Neural cell (in vitro differentiated cells): ENCODE data around the gene NT5C.

Source experiments
- CTCF ChIP-seq: fragments of 450-650 bp; IDR thresholded peaks from 2 replicates; pipeline ENCODE4 v1.5.1; 2014; ENCODE audit warnings: antibody characterized with exemption, mild to moderate bottlenecking, moderate library complexity; ENCODE audit not compliant: poor library complexity, severe bottlenecking
- EZH2 ChIP-seq: fragments of 200-600, 300-800 bp; shearing (Covaris generic), sonication (generic); IDR thresholded peaks from 2 replicates; pipeline ENCODE4 v1.6.1; 2014; ENCODE audit warnings: antibody characterized with exemption, low read length, borderline replicate concordance, mild to moderate bottlenecking; ENCODE audit not compliant: insufficient read depth, poor library complexity, severe bottlenecking
- POLR2AphosphoS5 ChIP-seq: IDR thresholded peaks from 2 replicates; pipeline ENCODE4 v1.6.1; 2012
- RAD21 ChIP-seq: fragments of 450-650 bp; conservative IDR thresholded peaks from 2 replicates; pipeline ENCODE4 v1.6.1; 2014; ENCODE audit warnings: antibody characterized with exemption, mild to moderate bottlenecking, moderate library complexity
- TF ChIP-seq, protein P1 (sequence below): IDR thresholded peaks from 2 replicates; pipeline ENCODE4 v1.6.1; 2012; ENCODE audit warnings: borderline replicate concordance

DNA sequence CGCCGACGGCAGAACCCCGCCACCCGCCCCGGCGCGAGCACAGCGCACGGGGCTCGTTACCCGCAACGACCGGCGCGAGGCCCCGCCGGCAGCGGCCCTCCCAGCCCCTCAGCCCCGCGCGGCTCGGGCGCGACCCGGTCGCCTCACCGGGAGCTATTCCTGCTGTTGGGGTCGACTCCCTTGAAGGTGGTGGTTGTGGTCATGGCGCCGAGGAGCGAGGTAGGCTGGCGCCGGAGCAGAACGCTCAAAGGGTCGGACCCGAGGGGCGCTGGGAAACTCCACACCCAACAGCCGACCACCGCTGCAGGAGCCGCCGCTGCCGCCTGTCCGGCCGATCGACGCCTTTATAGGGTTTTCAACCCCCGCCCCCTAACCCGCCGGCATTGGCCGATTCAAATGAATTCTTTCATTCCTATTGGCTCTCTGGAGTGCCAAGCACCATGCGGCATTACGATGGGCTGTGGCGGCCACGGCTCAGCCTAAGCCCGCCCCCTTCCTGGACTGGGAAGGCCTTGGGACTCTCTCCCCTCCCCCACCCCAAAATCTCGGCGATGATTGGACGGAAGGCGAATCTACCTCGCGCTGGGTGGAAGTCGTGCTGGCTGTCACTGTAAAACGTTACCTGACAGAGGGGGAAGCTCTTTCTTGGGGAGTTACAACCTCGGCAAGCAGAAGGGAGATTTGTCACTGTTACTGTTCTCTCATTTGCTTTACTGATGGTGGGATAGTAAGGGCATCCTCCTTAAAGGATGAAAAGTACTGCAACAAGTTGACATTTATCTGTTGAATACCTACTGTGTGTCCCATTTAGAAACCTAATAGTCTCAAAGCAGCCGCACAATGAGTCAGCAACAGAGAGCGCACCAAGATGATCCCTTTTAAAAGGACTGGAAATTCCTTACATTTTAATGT, 22.9 kb upstream of the NT5C start, which contains the start of gene JPT1:
- TF ChIP-seq CTCF (no peak), EZH2 (no peak), RAD21 (no peak), POLR2AphosphoS5 (peak; percentile 99)
- TF ChIP-seq, protein P1, sequence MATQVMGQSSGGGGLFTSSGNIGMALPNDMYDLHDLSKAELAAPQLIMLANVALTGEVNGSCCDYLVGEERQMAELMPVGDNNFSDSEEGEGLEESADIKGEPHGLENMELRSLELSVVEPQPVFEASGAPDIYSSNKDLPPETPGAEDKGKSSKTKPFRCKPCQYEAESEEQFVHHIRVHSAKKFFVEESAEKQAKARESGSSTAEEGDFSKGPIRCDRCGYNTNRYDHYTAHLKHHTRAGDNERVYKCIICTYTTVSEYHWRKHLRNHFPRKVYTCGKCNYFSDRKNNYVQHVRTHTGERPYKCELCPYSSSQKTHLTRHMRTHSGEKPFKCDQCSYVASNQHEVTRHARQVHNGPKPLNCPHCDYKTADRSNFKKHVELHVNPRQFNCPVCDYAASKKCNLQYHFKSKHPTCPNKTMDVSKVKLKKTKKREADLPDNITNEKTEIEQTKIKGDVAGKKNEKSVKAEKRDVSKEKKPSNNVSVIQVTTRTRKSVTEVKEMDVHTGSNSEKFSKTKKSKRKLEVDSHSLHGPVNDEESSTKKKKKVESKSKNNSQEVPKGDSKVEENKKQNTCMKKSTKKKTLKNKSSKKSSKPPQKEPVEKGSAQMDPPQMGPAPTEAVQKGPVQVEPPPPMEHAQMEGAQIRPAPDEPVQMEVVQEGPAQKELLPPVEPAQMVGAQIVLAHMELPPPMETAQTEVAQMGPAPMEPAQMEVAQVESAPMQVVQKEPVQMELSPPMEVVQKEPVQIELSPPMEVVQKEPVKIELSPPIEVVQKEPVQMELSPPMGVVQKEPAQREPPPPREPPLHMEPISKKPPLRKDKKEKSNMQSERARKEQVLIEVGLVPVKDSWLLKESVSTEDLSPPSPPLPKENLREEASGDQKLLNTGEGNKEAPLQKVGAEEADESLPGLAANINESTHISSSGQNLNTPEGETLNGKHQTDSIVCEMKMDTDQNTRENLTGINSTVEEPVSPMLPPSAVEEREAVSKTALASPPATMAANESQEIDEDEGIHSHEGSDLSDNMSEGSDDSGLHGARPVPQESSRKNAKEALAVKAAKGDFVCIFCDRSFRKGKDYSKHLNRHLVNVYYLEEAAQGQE: peak; percentile 66
